GM19324 (cell line): ENCODE data around the gene PBLD.
A peak's percentile ranks its signal among the peaks of the same experiment; 100 is the strongest.

Experiments
- ATAC-seq: cut with Tn5 transposase; IDR thresholded peaks from one replicate; pipeline ENCODE4 v1.9.1; 2021; ENCODE audit warnings: mild to moderate bottlenecking, moderate library complexity; ENCODE audit not compliant: unreplicated experiment, low FRiP score

The PBLD gene

DNA sequence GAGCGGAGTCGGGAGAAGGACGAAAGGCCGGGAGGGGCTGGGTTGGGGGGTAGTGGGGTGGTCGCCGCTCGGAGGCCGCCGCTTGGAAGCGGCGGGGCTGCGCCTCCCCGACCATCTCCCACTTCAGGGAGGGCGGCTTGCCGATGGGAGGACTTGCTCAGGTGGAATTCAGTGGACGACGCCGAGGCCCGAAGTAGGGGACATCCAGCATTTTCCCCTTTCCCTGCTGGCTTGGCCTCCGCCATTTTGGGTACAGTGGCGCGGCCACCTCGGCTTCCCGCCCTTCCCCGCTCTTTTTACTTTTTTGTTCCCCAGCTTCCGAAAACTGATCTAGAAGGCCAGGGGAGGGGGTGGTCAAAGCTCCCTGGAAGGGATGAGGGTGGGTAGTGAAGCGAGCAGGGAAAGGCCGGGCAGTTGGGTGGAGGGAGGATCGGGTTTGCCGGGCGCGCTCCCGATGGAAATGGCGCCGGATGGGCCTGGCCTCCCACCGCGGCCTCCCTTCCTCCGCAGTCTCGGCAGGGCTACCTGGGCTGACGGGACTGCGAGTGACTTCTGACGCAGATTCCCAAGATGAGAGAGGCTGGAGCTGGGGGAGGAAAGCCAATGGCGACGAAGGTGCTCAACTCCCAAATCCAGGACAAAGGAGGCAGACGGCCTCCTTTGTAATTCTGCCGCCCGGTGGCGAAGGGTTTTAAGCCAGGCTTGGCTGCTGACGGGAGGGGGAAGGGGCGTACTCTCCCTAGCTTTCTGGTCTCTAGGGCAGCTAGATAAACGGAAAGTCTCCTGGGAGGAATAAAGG, at the start of gene PBLD:
Gene PBLD (minus strand): TSS at position 670 of the 799 bp plus-strand sequence. CDS start 26,084 bp downstream, outside the sequence.
- peak; percentile 19 for ATAC-seq

DNA sequence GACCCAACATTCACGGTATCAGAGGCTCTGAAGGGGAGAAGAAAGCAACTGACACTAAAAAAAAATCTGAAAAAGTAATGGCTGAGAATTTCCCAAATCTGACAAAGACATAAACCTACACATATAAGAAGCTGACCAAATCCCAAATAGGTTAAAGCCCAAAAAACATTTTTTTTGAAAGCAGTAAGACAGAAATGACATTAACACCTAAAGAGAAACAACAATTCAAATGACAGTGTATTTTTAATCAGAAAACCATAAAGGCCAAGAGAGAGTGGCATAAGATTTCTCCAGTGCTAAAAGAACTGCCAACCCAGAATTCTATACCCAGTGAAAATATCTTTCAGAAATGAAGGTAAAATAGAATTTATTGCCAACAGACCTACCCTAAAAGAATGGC, 38.9 kb upstream of the PBLD start:
- no peak for ATAC-seq

DNA sequence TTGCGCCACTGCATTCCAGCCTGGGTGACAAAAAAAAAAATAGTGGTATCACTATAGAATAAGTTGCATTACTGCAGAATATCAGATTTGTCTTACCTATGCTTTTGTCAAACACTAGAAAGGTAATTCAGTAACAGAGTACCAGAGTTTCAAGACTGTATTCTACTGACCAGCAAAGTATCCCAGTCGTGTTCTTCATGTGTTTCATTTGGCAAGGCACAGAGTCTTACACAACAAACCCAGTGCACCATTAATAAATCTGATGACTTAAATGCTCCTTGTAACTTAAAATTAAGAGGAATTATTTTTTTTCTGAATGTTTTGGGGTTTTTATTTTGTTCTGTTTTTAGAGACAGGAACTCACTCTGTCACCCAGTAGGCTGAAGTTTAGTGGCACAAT, 34.4 kb upstream of the PBLD start:
- ATAC-seq: no peak

DNA sequence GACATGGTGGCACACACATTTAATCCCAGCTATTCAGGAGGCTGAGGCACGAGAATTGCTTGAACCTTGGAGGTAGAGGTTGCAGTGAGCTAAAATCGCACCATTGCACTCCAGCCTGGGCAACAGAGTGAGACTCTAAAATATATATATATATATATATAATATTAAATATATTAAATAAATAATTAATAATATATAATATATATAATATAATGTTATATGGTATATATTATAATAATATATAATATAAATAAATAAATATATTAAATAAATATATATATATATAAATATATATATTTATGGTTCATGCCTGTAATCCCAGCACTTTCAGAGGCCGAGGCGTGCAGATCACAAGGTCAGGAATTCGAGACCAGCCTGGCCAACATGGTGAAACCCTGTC, 33.9 kb upstream of the PBLD start:
- ATAC-seq: no peak

DNA sequence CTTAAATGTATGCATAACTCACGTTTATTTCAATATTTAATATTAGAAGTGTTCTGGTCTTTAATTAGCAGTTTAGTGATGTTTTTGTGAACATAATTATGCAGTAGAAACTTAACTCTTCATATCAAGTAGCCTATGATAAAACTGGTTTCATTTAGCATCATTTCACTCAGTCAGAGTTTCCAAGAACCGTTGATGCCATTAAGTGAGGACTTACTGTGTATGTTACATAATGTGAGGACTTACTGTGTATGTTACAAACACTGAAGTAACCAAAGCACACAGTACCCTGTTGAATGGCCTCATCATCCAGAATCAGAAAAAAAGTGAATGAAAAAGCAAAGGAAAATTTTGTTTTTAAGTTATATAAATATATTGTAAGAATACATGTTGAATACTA, 32.9 kb upstream of the PBLD start:
- no peak for ATAC-seq

DNA sequence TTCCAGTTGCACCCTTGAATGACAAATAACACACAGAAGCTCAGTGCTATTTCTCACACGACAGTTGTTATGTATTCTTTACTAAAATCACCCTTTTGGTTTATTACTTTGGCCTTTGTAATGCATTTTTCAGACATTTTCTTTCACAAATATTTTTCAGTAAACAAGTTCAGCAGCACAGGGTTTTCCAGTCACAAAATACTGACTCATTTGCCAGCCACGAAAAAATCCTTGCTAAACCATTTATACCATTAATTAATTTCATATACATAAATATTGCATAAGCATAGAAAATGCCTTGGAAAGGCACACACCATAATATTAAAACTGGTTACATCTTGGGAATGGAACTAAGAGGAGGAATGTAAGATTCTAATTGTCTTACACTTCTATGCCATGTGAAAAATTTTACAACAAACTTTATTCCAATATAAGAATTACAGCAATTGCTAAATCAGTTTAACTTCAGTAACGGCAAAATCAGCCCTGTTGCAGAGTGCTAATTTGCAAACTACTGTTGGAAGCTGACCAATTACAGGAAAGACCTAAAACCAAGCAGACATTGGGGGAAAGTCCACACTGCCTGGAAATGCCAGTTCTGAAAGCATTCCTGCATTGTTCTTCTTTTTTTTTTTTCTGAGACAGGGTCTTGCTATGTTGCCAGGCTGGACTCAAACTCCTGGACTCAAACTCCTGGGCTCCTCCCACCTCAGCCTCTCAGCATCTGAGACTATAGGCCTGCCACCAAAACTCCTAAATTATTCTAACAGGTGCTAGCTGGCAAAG, 31.6 kb upstream of the PBLD start:
- ATAC-seq: no peak

DNA sequence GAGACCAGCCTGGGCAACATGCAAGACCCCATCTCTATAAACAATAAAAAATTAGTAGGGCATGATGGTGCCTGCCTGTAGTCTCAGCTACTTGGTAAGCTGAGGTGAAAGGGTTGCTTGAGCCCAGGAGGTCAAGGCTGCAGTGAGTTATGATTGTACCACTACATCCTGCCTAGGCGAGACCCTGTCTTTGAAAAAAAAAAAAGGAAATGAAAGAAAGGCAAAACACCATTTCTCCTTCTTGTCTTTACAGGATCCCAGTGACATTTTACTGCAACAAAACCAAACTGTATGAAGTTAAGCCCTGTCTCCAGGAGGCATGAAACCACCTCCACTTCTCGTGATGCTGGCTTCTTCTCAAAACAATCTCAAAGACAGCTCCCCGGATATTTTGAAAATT, 29.9 kb upstream of the PBLD start:
- ATAC-seq: no peak

DNA sequence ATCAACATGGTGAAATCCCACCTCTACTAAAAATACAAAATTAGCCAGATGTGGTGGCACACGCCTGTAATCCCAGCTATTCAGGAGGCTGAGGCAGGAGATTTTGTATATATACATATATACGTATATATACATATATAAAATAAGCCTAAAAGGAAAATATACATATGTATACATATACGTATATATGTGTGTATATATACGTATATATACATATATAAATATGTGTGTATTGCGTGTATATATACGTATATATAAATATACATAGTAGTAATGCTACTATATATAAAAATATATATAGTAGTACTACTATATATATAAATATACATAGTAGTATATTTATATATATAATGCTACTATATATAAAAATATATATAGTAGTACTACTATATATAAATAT, 26.5 kb upstream of the PBLD start:
- ATAC-seq: no peak

DNA sequence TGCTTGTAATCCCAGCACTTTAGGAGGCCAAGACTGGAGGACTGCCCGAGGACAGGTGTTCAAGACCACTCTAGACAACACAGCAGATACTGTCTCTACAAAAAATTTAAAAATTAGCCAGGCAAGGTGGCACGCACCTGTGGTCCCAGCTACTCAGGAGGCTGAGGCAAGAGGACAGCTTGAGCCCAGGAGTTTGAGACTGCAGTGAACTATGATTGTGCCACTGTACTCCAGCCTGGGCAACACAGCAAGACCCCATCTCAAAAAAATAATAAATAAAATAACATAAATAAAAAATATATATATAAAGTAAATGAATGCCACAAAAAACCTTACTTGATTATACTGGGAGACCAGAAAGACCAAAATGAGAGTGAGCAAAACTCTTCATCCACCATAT, 20.8 kb upstream of the PBLD start:
- ATAC-seq: no peak

DNA sequence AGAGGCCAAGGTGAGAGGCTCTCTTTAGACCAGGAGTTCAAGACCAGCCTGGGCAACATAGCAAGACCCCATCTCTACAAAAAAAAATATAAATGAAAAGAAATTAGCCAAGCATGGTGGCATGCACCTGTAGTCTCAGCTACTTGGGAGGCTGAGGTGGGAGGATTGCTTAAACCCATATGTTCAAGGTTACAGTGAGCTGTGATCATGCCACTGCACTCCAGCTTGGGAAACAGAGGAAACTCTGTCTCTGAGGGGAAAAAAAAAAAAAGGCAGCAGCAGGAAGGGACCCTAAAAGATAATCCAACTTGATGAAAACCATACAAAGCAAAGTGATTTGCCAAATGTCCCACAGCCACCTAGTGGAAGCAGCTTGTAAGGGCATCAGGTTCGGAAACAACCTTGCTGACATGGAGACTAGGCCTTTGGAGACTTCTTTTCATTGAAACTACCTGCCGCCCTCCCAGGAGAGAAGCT, 15.6 kb upstream of the PBLD start:
- ATAC-seq: no peak

DNA sequence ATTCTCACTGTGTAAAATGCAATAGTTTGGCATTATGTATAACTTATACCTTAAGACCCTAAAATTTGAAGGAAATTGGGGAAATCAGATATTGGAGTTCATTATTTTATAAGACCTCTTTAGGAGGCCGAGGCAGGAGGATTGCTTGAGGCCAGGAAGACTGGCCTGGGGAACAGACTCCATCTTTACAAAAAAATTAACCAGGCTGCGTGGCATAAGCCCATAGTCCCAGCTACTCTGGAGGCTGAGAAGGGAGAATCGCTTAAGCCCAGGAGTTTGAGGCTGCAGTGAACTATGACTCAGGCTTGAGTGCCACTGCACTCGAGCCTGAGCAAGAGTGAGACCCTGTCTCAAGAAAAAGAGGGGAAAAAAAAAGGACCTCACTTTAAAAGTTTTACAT, 14.0 kb upstream of the PBLD start:
- ATAC-seq: no peak

DNA sequence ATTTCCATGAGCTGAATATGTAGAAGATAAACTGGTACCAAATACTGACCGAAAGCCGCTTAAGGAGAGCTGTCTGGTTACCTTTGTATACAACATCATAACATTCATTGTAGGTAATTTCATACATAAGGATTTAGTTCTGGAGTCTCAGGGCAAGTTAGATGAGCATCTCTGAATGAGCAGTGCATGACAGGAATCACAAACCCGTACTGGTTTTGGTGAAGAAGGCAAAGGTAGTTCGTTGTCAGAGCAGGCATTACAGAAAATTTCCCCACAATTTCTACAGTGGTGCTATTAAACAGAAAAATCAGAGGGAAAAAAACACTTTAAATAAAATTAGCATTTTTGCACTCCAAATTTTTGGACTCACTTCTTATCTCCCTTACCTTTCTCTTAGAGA, 12.9 kb upstream of the PBLD start:
- no peak for ATAC-seq

DNA sequence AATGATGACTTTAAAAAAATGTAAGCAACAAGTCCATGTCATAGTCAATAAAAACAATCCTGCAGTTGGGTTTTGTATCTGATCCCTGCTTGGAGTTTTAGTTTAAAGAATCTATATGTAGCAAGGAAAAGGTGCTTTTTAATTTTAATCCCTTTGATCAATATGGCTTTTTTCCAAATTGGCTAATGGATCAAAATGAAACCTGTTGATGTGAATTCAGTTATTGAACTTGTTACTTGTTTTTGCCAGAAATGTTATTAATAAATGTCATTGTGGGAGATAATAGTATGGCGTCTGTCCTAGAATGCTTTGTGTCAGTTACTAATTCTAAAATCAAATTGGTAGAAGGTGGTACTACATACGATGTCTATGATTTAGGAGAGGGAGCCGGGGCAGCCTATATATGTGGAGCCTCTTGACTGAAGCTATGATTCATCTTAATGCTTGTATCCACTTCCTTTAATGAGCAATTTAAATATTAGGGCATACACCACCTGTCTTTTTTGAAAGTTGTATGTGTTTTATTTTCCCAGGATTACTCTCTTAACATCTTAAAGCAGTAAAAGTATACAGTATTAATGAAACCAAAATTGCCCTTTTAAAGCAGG, 10.3 kb upstream of the PBLD start:
- no peak for ATAC-seq

DNA sequence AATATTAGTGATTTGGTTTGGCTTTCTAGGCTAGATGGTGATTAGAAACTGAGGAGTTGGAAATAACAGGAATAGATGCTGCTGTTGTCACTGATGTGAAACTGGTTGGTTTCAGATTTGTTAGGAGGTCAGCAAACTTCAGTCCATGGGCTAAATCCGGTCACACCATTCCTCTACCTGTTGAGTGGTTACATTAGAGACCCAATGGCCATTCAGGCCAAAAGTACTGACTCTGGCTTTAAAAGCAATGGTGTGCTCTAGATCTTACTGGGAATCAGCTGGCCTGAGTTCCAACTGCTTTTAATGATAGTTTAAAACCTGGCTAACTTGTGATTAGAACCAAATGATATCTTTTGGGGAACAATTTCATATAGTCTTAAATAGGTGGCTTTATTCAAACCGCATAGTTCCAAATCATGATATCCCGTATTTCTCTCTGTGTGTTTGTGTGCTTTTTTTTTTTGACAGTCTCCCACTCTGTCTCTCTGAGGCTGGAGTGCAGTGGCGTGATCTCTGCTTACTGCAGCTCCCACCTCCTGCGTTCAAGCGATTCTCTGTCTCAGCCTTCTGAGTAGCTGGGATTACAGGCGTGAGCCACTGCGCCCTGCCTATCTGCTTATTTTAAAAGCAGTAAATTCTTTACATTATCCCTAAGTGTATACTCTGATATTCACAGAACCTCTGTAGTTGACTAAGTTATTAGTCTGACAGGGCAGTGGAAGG, 7.8 kb upstream of the PBLD start:
- no peak for ATAC-seq

DNA sequence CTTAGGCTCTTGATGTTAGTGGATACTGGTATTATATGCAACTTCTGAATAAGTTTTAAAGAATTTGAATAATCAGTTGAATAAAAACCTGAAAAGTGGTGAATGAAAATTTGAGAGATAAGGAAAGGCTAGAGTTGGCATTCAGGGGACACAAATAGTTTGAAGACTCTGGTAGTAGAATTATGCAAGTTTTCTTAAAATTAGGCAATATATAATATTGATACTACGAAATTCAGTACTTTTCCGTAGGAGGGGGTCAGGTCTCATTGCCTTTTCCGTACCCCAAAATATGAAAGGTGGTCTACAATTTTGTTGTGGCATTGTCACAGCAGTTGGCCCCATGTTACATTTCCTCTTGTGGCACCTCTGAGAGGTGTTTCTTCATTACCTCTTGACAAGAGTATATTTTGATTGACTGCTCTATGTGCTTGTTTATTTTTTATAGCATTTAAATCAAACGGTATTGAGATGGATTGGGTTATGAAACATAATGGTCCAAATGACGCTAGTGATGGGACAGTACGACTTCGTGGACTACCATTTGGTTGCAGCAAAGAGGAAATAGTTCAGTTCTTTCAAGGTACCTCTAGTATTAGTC, 4.1 kb upstream of the PBLD start:
- no peak for ATAC-seq

DNA sequence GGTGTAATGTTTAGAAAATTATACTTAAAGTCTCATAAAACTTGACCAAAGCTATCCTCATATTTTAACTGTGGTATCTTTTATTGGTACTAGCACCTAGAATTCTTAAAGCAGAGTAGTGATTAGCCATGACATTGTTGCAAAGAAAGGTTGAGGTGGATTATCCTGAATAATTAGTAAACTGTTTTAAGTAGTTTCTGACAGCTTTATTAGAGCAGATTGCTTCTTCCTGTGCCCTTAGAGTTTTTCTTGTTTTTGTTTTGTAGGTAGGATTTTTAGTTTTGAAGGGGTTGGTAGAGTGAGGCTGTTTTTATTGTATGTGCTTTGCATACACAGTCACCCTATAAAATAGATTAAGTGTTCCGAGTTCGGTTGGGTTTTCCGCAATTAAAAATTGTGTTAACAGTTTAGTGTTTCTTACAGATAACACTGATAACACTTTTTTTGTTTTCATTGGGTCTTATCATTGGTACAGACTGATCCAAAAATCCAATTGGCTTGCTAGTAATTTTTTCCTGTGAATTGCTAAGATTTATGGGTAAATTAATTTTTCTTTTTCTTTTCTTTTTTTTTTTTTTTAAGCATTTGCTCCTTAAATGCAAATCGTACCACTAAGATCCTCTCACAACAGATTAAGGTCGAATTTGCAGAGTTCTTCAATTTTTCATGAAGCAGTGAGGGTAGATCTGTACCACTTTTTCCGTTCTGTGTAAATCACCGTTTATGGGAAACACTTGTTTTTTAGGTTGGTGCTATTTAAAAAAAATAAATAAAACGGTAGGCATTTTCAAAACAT, 2.1 kb upstream of the PBLD start:
- no peak for ATAC-seq

DNA sequence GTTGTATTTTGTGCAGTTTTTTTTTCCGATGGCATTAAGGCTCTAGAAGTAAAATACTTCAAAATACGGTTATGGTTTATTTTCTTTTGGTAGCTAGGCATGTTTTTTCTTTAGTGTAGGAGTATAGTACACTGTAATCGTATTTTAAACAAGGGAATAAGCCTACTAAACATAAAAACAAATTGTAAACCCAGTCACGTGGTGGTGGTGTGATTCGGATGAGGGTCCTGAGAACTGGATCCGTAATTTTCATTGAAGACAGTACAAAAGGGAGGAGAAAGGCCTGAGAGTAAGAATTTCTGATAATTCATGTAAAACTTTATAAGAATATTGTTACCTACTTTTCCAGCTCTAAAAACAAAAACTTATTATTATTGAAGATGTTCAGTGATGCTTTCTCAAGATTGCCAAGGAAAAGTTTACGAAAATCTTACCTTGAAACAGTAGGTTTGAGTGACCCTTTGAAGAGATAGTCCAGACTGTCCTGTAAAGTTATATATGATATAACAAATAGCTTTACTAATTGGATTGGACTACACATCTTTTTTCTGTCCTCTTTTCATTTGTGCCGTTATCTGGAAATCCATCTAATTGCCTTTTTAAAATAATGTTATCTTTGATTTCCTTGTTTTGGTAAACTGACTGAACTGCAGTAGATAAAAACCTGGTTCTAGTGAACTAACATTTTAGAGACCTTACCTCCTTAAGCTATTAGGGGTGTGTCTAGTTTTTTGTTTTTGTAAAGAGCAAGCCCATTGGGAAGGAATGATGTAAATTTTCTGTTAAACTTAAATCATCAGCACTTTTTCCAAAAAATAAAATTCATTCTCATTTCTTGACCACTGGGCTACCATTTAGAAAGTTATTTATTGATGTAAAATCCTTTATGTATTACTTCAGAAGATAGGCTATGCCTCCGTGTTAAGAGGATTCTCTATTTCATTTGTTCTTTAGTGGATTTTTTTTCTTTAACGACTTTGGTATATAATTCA, 1.0 kb upstream of the PBLD start:
- ATAC-seq: no peak

DNA sequence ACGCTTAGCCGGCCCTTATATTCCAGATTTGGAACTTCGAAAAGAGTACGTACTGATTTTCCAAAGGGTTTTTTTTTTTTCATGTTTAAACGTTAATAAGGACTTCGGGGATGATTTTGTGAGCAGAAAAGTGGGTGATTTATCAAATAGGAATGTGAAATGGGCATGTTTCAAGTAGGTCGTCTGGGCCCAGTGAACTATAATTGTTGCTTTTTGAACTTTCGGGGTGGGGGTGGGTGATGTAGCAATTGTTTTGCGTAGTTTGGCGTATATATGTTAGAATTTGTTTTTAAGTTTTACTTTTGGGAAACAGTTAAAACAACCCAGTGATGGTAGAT, 299 bp upstream of the PBLD start:
- no peak for ATAC-seq
